K562 (cell line): ENCODE data around the gene WDR54. TPM values are rescaled to one million over a fixed set of nuclear protein-coding genes. Genes with fewer than 3 reads are reported as not detected.

Source experiments
- ATAC-seq: fragments of 200-7000 bp; cut with Tn5 transposase; 3 replicates; pipeline ENCODE4 v1.9.1; 2020; ENCODE audit warnings: moderate library complexity
- BruUV-seq: library from RNA; stranded (reverse); fragments of 400-500 nt; replicated peaks from 2 replicates; lab custom pipeline; 2021; lab: Mats Ljungman, UMichigan
- CTCF ChIA-PET: fragments of 300-600 bp; formaldehyde crosslinking; extraction: SDS; loops from one replicate; lab custom pipeline; 2021; ENCODE audit warnings: low intra/inter-chr PET ratio; lab: Yijun Ruan, JAX
- POLR2A ChIA-PET: fragments of 300-600, 350-650 bp; sonication (Branson Sonifier 250); formaldehyde crosslinking; extraction: SDS; loops from one replicate; lab custom pipeline; 2021; ENCODE audit warnings: antibody characterized with exemption, inconsistent platforms; lab: Yijun Ruan, JAX
- DNase-seq, 4 experiments: peaks; one replicate each; pipeline versions ENCODE4 v3.0.0 to v3.0.0-alpha.2; 2011 to 2018; ENCODE audit warnings: low spot score in 3 of 4, mixed read lengths in 3 of 4; ENCODE audit errors: extremely low read depth in 1 of 4
- FAIRE-seq: peaks from 2 replicates; lab custom pipeline; 2011; peaks lifted over from hg19 to GRCh38; lab: Jason Lieb, UNC
- H2AFZ ChIP-seq: 2 replicates; pipeline ENCODE4 v1.6.0; 2011; ENCODE audit warnings: low read depth, low read length, control low read depth, inconsistent platforms
- H3K27ac ChIP-seq: fragments of 200-600 bp; 3 replicates; pipeline ENCODE4 v1.8.0; 2011; ENCODE audit warnings: low read depth, mild to moderate bottlenecking, control low read depth, inconsistent platforms, low read length, moderate library complexity, mixed read lengths; ENCODE audit errors: extremely low read depth
- H3K27me3 ChIP-seq, 2 experiments: fragments of 300-600 bp in 1 of 2; 2 replicates in 1 of 2; 3 replicates in 1 of 2; pipeline versions ENCODE4 v1.6.0 to v1.8.0; 2011; ENCODE audit warnings: inconsistent platforms in 2 of 2, low read length in 2 of 2, mild to moderate bottlenecking in 1 of 2, mixed read lengths in 1 of 2, moderate library complexity in 1 of 2; ENCODE audit not compliant: control insufficient read depth in 2 of 2, insufficient read depth in 2 of 2
- H3K36me3 ChIP-seq: fragments of 300-600 bp; 3 replicates; pipeline ENCODE4 v1.8.0; 2011; ENCODE audit warnings: mild to moderate bottlenecking, low read length, inconsistent platforms; ENCODE audit not compliant: control insufficient read depth, insufficient read depth
- H3K4me1 ChIP-seq, 2 experiments: fragments of 200-600 bp in 1 of 2; replicated peaks in 1 of 2; 2 replicates in 1 of 2; 3 replicates in 1 of 2; pipeline versions ENCODE4 v1.5.1 to v1.8.0; 2011; ENCODE audit warnings: inconsistent platforms in 2 of 2, low read length in 2 of 2, mild to moderate bottlenecking in 1 of 2, mixed read lengths in 1 of 2, moderate library complexity in 1 of 2; ENCODE audit not compliant: control insufficient read depth in 2 of 2, insufficient read depth in 2 of 2
- H3K4me2 ChIP-seq: 2 replicates; pipeline ENCODE4 v1.6.1; 2011; ENCODE audit warnings: low read length, control low read depth, inconsistent platforms, mixed read lengths; ENCODE audit not compliant: insufficient read depth
- H3K4me3 ChIP-seq: fragments of 200-600 bp; sonication (generic), shearing (Covaris generic); 2 replicates; pipeline ENCODE4 v1.5.1; 2016; ENCODE audit warnings: control low read depth, inconsistent platforms
- H3K79me2 ChIP-seq: fragments of 200-600 bp; 3 replicates; pipeline ENCODE4 v1.8.0; 2011; ENCODE audit warnings: low read length, inconsistent platforms; ENCODE audit not compliant: control insufficient read depth, insufficient read depth
- H3K9ac ChIP-seq, 2 experiments: 2 replicates each; pipeline versions ENCODE4 v1.6.0 to v1.6.1; 2011; ENCODE audit warnings: low read depth in 2 of 2, low read length in 2 of 2, control low read depth in 1 of 2, inconsistent platforms in 1 of 2, mild to moderate bottlenecking in 1 of 2, mixed read lengths in 1 of 2; ENCODE audit not compliant: insufficient read depth in 1 of 2
- H3K9me1 ChIP-seq: one replicate; pipeline ENCODE4 v1.6.0; 2011; ENCODE audit warnings: inconsistent platforms, mild to moderate bottlenecking, low read length, moderate library complexity; ENCODE audit not compliant: control insufficient read depth, insufficient read depth
- H3K9me3 ChIP-seq: replicated peaks from 2 replicates; pipeline ENCODE4 v1.5.1; 2011; ENCODE audit warnings: low read depth, low read length, inconsistent platforms; ENCODE audit not compliant: control insufficient read depth, insufficient read depth
- H4K20me1 ChIP-seq: replicated peaks from 2 replicates; pipeline ENCODE4 v1.6.1; 2011; ENCODE audit warnings: low read length, inconsistent platforms, mixed read lengths; ENCODE audit not compliant: control insufficient read depth, insufficient read depth
- BCL6 ChIP-seq: fragments of 250-450 bp; sonication (Bioruptor Pico); IDR thresholded peaks from 2 replicates; pipeline ENCODE4 v1.4.0; 2020
- BDP1 ChIP-seq: IDR thresholded peaks from 3 replicates; pipeline ENCODE4 v1.6.1; 2011; ENCODE audit not compliant: insufficient read length, insufficient read depth
- CHD1 ChIP-seq: fragments of 200-600 bp; sonication (generic); IDR thresholded peaks from one replicate; pipeline ENCODE4 v1.6.1; 2012; ENCODE audit warnings: mild to moderate bottlenecking, moderate library complexity, low read length, inconsistent platforms
- E2F1 ChIP-seq: sonication (generic); formaldehyde crosslinking; IDR thresholded peaks from 2 replicates; pipeline ENCODE4 v1.8.1; 2023; ENCODE audit warnings: mild to moderate bottlenecking, missing genetic modification reagents, moderate library complexity
- ELF2 ChIP-seq: fragments of 250-450 bp; sonication (Bioruptor Pico); IDR thresholded peaks from 2 replicates; pipeline ENCODE4 v1.5.0; 2021; ENCODE audit warnings: mild to moderate bottlenecking
- HMG20B ChIP-seq: fragments of 250-450 bp; sonication (Bioruptor Pico); IDR thresholded peaks from 2 replicates; pipeline ENCODE4 v1.5.0; 2021; ENCODE audit warnings: mild to moderate bottlenecking
- MTA1 ChIP-seq: fragments of 450-650 bp; IDR thresholded peaks from 2 replicates; pipeline ENCODE4 v1.6.1; 2017; ENCODE audit warnings: borderline replicate concordance
- MYNN ChIP-seq, 2 experiments: sonication (generic); formaldehyde crosslinking in 1 of 2; IDR thresholded peaks; 2 replicates each; pipeline versions ENCODE4 v1.5.0 to v1.6.1; 2016 to 2020; ENCODE audit warnings: antibody characterized with exemption in 1 of 2, missing genetic modification reagents in 1 of 2
- NCOA6 ChIP-seq: fragments of 450-650 bp; IDR thresholded peaks from 2 replicates; pipeline ENCODE4 v1.6.1; 2017; ENCODE audit warnings: mild to moderate bottlenecking
- PATZ1 ChIP-seq: fragments of 250-450 bp; sonication (Bioruptor Pico); IDR thresholded peaks from 2 replicates; pipeline ENCODE4 v1.5.0; 2020; ENCODE audit warnings: mild to moderate bottlenecking, borderline replicate concordance
- PHF8 ChIP-seq: fragments of 200-600 bp; sonication (generic); IDR thresholded peaks from 2 replicates; pipeline ENCODE4 v1.6.1; 2012; ENCODE audit warnings: mixed run types, mild to moderate bottlenecking, inconsistent platforms, low read length, moderate library complexity, borderline replicate concordance
- PRMT5 ChIP-seq: sonication (generic); formaldehyde crosslinking; IDR thresholded peaks from 2 replicates; pipeline ENCODE4 v1.5.0; 2020; ENCODE audit warnings: missing genetic modification reagents
- RUNX1 ChIP-seq: sonication (generic); IDR thresholded peaks from 2 replicates; pipeline ENCODE4 v1.6.1; 2016; ENCODE audit warnings: antibody characterized with exemption, low read depth
- YY1 ChIP-seq, 3 experiments: IDR thresholded peaks; 2 replicates each; pipeline ENCODE4 v1.6.1; 2011; ENCODE audit warnings: low read length in 2 of 3, mild to moderate bottlenecking in 2 of 3, moderate library complexity in 2 of 3, borderline replicate concordance in 1 of 3, control low read depth in 1 of 3, low read depth in 1 of 3; ENCODE audit not compliant: insufficient read depth in 3 of 3, insufficient replicate concordance in 2 of 3, control insufficient read depth in 1 of 3, insufficient read length in 1 of 3; ENCODE audit errors: extremely low read depth in 1 of 3
- ZNF263 ChIP-seq: sonication (generic); formaldehyde crosslinking; IDR thresholded peaks from 2 replicates; pipeline ENCODE4 v1.8.0; 2022; ENCODE audit warnings: mild to moderate bottlenecking, missing genetic modification reagents, borderline replicate concordance
- ZNF699 ChIP-seq: fragments of 250-450 bp; sonication (Bioruptor Pico); IDR thresholded peaks from 2 replicates; pipeline ENCODE4 v1.8.0; 2021; ENCODE audit warnings: mild to moderate bottlenecking, moderate library complexity; ENCODE audit not compliant: insufficient replicate concordance
- ZNF785 ChIP-seq: fragments of 250-450 bp; sonication (Bioruptor Pico); IDR thresholded peaks from 2 replicates; pipeline ENCODE4 v1.4.0; 2020; ENCODE audit warnings: mild to moderate bottlenecking
- WGBS: fragments of 100-300 bp; shearing (Covaris generic); methylation state at CpG from one replicate; pipeline ENCODE4 v1.1.6; 2016; ENCODE audit warnings: low coverage, mixed read lengths; ENCODE audit not compliant: insufficient coverage; ENCODE audit errors: missing lambda C conversion rate; 5-methylcytosine and 5-hydroxymethylcytosine counted together
- in situ Hi-C: fragments of 300-500 bp; cut with MboI; formaldehyde crosslinking; loops from 4 replicates; pipeline ENCODE4 v1.15.0; 2018; ENCODE audit warnings: inconsistent platforms, mixed read lengths
- intact Hi-C: fragments of 100-400 bp; cut with micrococcal nuclease; formaldehyde crosslinking; loops from 2 replicates; pipeline ENCODE4 v1.14.2; 2022
- polyA plus RNA-seq, 8 experiments: library from polyadenylated mRNA; depleted of rRNA in 4 of 8; stranded (reverse) in 5 of 8; unstranded in 3 of 8; fragments of >200 nt; fragmentation: Nextera tagmentation in 2 of 8; fragmentation: Illumina TruSeq in 1 of 8; extraction: Ambion mirVana in 2 of 8; extraction: Trizol in 1 of 8; gene quantifications; 2 replicates each; pipeline versions ENCODE4 v1.2.1 to v1.2.3, GENCODE V29; 2011 to 2014; ENCODE audit warnings: inconsistent platforms in 1 of 8, missing spikeins in 1 of 8
- total RNA-seq, 7 experiments: library from RNA; depleted of rRNA in 6 of 7; stranded (reverse); fragments of >200 nt in 6 of 7; fragmentation: Illumina TruSeq in 2 of 7; extraction: Trizol in 2 of 7; gene quantifications; 2 replicates each; pipeline versions ENCODE4 v1.2.1 to v1.2.3, GENCODE V29; 2011 to 2021; ENCODE audit warnings: low replicate concordance in 1 of 7

The WDR54 gene
- total and polyA plus RNA-seq, 9 of the 15 experiments (the other 6 are each of a cell fraction or from before 2014, with no cell fraction given) = 5.2 to 15.2 (median 7.4) TPM

- FAIRE-seq (no peak), ATAC-seq (no peak), DNase-seq (no peak)
- Histone ChIP-seq H3K27ac (no peak overlapping the region), H3K4me3 (no peak overlapping the region), H3K79me2 (peaks cover 29% of the 10 kb centered on the region), H4K20me1 (0 out of 2 replicates have a peak, but pooled peaks cover 3% of the 10 kb centered on the region), H3K9ac (no peak overlapping the region), H3K9me3 (no peaks in the 10 kb centered on the region), H3K4me2 (no peak overlapping the region), H3K9me1 (no peaks in the 10 kb centered on the region), H3K27me3 (no peaks in the 10 kb centered on the region), H2AFZ (no peak overlapping the region), H3K36me3 (peaks cover 12% of the 10 kb centered on the region; the same call in 2 of the 3 replicates), H3K4me1 (peaks cover 2 to 26% of the 10 kb centered on the region in 2 experiments; a peak in 3 of 5 replicates)
- intact Hi-C loops (no loop called here), in situ Hi-C loops (no loop called here)
- WGBS = 100% methylated on average over 1 of the region's 1 CpG
- ChIA-PET POLR2A (interaction anchor here (0.7 to 1.1 kb wide), 2 partner anchors 12 to 167 kb away, joined by 3 read pairs; no protein-coding TSS in a partner anchor), CTCF (no interaction called here)
- TF ChIP-seq PRMT5 (CRISPR knock-in tag) = no peak
- TF ChIP-seq BDP1 = no peak
- no peak for TF ChIP-seq HMG20B (CRISPR knock-in tag)
- TF ChIP-seq NCOA6 = no peak
- TF ChIP-seq CHD1 = no peak
- no peak for TF ChIP-seq YY1 (IDR thresholded peaks at IDR 0.05; ENCODE audit: borderline replicate concordance in 1 of 3, control insufficient read depth in 1 of 3, extremely low read depth in 1 of 3, insufficient read depth in 3 of 3, insufficient read length in 1 of 3, insufficient replicate concordance in 2 of 3, low read depth in 1 of 3, low read length in 2 of 3)
- TF ChIP-seq ELF2 (CRISPR knock-in tag) = no peak
- TF ChIP-seq MYNN (IDR thresholded peaks at IDR 0.05) = no peak
- no peak for TF ChIP-seq MYNN (CRISPR knock-in tag; IDR thresholded peaks at IDR 0.05)
- TF ChIP-seq RUNX1 = no peak
- no peak for TF ChIP-seq MTA1
- TF ChIP-seq ZNF263 = no peak
- TF ChIP-seq PATZ1 (CRISPR knock-in tag) = no peak
- no peak for TF ChIP-seq ZNF699 (CRISPR knock-in tag)
- no peak for TF ChIP-seq ZNF785
- TF ChIP-seq E2F1 (CRISPR knock-in tag) = no peak
- TF ChIP-seq PHF8 = no peak
- no peak for TF ChIP-seq BCL6 (CRISPR knock-in tag)
- no TSS peak for BruUV-seq
These were observed 34.2 kb upstream of the WDR54 start for GRCh38 chr2:74387346-74387745.
